NCI-H748 (cell line): ENCODE results near the gene TFAP2A.

ENCODE experiments used
- DNase-seq: peaks from one replicate; lab custom pipeline; 2025; ENCODE audit not compliant: unreplicated experiment; lab: John Stamatoyannopoulos, UW

The TFAP2A gene

DNA sequence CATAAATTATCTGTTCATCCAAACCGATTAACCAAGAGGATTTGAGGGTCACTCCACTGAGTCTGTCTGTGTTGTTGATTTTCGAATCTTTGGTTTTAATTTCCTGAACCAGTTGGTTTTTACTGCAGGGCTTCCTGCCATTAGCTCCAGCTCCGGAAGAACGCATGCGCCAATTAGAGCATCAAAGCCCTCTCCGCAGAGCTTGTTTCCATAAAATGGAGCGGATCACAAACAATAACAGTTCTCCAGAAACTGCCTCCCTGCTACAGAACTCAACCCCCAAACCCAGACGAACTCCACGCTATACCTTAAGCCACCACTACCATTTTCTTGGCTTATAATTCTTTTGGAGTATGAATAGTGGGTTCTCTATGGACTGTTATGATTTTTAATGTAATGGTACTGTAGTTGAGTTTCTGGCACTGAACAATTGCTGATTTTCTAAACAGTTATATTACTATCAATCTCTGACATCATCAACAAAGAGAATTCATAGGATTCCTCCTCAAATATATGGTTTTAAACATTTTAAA, 13.8 kb downstream of the TFAP2A start:
- no peak for DNase-seq

DNA sequence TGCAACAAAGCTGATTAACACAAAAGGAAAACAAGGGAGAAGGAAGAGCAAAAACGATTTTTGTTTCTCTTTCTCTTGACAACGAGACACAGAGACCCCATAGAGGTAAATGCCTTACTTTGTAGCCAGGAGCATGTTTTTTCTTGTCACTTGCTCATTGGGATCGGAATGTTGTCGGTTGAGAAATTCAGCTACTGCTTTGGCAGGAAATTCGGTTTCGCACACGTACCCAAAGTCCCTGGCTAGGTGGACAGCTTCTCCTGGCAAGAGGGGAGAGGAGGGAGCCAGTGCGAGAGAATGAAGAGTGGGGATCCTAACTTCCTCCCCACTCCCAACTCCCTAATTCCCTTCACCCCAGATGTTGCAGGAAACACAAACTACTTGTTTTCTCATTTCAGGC, 14.5 kb downstream of the TFAP2A start:
- no peak for DNase-seq

DNA sequence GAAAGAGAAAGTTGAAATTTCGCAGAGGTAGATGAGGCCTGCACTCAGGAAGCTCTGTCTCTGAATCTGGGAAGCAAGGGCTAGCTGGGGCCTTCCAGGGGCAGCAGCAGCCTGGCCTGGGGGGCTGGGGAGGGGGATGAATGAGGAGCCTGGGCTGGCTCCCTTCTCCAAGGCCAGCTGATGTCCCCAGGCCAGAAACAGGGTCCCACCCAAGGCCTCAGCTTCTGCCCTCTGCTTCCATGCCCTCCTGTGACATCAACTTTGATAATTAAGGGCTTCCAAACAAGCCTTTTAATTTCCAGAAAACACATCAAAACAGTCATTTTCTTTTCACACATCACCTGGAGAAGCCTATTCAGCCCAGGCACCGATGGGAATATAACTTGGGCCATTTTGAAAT, 15.4 kb downstream of the TFAP2A start:
- DNase-seq = no peak

DNA sequence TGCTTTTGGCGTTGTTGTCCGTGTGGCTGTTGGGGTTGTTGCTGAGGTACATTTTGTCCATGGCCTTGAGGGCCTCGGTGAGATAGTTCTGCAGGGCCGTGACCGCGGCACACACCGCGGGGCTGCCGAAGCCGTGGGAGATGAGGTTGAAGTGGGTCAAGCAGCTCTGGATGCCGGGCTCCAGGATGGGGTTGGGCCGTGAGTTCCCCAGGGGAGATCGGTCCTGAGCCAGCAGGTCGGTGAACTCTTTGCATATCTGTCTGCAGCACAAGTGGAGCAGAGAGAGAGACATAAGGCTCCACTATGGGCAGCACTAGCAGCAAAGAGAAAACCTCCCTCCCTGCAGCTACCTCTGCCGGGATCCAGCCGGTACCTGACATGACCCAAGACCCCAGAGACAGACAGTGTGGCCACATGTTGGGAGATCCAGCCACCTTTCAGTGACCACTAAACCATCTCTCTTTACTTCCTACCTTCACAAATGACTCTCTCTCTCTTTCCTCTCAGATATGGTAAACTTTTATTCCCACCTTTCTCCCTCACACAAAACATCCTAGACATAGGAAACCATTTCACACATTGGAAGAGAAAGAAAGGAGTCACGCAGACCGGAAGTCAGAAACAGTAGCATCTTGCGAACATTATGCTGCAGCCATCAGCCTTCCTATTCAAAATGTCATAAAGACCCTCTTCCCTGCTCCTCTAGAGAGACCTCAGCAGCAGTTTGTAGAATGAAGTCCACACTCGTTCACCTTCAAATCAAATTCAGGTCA, 16.2 kb downstream of the TFAP2A start:
- no peak for DNase-seq

DNA sequence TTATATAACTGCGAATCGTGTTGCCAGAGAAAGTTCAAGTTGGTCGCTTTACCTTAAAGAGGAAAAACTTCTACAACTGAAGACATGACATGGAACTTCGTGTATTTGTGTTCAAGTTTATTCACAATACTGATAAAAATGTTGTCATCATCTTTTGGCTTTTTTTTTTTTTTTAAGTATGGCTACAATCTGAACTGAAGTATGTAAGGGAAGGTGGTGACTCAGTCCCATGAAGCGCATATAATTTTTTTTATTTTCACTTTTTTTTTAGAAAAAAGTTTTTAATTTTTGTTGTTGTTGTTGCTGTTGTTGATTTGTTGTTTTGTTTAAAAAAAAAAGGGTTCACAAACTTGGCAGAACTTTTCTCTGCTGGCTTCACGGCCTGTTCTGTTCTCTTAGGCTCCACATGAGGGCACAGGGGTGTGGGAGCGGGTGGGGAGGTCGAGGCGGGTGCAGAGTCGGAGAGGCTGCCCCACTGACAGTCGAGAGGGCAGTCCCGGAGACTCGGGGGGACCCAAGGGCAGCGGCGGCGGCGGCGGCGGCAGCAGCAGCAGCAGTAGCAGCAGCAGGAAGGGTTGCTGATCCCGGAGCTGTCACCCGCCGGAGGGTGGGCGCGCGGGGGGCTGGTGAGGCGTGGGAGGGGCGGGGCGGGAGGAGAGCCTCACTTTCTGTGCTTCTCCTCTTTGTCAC, 17.0 kb downstream of the TFAP2A start:
- DNase-seq = no peak

DNA sequence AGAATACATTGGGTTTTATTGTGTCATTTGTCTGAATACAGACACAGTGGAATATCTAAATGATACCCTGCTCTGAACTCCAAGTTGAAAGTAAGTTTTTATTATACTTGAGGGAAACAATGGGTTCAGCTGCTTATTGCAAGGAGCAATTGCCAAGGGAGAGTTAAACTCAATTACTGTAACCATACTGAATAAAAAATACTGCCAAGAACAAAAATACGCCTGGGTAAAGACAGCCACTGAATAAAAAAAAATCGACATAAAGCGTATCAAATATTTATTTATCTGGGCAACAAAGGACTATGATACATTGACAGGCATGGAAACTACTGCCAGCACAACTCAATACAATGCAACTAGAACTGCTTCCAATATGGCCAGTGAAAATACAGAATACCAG, 18.1 kb downstream of the TFAP2A start:
- DNase-seq = no peak

DNA sequence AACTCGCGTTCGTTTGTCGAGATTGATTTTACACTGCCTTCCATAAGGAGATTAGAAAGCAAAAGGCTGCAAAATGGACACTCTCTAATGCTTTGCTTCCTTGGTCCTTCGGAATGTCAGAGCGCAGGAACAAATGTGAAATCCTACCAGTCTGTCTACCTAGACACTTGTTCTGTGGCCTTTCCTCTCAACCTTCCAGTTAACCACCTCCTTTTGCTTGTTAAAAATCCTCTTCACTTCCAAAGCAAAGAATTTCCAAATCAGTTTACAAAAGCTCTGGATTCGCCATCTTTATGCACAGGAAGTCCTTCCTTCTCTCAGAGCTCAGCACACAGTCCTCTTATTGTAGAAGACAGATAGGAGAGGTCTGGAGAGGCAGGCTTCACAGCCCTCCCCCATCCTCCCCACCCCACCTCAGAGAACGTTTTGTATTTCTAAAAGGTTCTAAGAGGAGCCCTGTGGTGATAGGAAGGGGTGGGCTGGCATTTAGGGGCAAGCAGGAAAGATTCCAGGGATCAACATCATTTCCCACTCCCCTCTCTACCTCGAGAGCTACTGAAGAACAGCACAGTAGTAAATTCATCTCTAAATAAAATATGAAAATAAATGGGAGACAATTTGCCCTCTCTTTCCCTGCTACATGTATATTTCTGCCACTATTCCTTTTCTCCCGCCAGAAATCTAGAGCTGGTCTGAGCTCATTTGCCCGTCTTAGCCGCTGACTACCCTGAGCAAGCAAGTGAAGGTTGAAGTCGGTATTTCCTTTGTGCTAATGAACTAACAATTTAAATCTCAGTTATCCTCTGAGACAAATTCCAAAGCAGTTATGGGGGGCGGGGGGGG, 18.9 kb downstream of the TFAP2A start:
- DNase-seq = peak; percentile 37

DNA sequence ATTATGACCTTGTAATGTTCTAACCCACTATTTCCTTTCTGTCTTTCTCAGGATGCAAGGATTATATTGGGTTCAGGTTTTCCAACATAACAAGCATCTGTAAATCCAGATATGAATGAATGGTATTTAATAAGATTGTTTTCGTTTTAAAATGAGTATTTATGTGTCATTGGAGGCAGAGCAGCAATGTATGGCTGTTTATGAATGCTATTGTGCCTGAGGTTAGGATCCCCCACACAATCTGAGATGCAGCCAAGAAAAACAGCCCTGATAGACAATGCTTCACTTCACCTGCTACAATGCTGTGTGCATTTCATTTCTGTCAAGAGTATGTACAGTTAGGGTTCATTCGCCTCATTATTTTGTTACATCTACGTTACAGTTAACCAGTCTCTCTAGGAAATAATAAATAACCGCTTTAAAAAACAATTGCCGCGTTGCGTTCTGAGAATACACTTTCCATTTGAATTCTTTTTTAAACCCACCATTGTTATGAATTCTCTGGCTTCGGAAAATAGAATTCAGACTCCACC, 19.6 kb downstream of the TFAP2A start:
- DNase-seq = peak; percentile 37

DNA sequence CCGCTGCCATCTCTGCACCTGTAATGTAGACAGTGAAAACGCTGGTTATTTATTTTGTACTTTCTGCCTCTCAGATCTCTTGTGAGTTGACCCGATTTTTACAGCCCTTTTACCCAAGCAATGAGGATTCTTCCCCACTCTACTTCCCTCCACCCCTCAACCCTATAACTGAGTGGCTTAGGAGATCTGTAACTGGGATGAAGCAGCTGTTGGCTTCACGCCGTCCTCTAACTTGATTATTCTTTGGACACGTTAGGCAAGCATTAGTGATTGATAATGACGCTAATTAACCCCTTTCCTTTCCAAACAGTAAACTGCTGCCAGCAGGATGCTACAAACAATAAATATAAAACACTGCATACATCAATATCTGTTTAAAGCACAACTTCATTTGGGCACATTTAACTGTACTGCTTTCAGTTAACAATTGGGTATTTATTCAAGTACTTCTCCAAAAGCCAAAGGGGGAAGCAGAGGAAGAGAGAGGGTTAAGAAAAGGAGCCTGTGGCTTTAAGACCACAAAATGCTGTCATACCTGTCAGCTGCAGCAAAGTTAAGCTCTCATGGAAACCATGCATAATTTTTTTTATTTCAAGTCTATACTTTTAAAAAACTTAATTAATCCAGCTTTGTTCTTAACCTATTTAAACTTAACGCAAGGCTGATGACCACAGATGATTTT, 21.2 kb downstream of the TFAP2A start:
- DNase-seq = peak; percentile 86

DNA sequence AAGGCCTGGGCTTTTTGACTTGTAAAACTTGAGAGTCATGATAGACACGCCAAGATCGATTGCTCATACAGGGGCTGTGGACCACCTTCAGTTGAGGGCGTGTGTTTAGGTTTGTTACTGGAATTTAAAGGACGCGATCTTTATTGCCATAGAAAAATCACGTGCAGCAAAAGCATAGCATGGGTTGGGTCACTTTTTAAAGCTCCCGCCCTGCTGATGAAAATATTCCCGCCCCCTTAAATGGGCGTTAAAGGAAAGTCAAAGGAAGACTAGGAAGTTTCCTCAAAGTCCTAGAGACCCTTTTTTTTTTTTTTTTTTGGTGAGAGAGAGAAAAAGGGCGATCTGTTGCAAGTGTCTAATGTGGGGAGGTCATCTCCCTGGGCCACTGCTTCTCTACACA, 23.1 kb downstream of the TFAP2A start:
- DNase-seq = no peak

DNA sequence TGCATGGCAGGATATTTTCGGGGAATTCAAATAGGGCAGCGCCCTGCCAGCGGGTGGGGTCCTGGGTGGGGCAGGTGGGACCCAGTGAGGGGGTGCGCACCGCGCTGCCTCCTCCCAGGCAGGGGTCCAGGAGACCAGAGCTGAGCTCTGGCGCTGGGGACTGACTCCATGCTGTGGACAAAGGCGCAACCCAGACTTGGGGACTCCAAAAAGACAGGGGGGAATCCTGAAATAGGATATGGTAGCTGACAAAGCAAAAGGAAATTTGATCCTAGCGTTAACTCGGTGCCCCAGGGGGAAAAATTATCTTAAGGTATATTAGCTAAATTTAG, 23.6 kb downstream of the TFAP2A start:
- peak; percentile 66 for DNase-seq

DNA sequence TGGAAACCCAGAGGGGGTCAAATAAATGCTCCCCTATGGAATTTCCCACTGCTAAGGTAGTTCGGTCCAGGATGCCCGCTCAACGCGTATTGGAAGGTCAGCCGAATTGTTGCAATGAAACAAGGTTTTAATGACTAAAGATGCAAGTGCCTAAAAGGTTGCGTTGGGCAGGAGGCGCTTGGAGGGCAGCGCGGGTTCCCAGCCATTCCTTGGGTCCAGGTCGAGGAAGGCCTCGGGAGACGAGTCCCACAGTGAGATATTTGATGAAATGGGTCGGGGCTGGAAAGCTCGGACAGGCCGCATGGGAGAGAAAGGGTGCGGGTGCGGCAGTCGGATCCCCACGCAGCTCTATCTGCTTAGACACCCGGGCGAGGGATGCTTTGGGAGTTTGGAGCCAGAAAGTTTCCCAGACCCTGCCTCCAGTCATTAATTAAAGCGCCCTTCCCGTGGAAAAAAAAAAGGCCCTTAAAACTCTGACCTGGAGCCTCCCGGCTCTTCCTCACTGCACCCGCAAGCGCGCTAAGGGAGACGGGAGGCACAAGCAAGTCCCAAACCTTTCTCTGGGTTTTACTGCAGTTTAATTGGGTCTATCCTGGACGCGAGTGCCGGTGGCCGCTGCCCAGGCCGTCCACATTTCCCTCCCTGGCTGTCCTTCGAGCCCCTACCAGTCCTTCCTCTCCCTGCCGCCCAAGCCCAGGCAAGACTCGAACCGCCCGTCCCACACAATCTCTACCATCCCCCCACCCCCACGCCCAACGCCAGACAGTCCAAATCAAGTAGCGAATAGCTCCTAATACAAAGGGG, 24.2 kb downstream of the TFAP2A start:
- no peak for DNase-seq

DNA sequence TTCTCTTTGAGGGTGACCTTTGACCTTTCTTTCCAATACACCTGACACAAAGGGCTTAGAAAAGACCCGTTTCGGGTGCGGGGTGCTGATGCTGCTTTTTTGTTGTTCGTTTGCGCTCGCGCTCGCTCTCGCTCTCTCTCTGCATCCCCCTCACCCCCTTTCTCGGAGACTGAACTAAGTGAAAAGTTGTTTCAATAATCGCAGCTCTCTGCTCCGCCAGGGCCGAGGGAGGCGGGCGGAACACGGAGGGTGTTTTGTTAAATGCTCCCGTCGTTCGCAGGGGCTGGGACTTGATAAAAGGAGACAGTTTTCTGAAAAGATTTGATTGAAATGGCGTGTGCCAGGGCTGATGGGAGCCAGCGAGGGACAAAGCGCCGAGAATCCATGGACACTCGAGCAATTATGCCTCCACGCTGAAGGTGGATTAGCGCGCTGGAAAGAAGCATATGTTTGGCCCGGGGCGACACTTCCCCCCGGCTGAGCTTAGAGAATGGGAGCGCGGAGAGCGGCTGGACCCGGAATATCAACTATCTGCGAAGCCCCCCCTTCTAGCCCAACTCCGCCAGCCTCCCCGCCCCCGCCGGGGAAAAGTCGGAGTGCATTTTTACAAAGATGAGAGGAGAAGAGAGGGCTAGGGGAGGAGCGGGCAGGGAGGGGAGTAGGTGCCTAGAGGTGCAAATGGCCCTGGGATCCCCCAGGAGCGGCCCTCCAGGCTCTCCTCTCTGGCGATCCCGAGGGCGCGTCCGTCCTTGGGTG, 25.0 kb downstream of the TFAP2A start:
- no peak for DNase-seq

DNA sequence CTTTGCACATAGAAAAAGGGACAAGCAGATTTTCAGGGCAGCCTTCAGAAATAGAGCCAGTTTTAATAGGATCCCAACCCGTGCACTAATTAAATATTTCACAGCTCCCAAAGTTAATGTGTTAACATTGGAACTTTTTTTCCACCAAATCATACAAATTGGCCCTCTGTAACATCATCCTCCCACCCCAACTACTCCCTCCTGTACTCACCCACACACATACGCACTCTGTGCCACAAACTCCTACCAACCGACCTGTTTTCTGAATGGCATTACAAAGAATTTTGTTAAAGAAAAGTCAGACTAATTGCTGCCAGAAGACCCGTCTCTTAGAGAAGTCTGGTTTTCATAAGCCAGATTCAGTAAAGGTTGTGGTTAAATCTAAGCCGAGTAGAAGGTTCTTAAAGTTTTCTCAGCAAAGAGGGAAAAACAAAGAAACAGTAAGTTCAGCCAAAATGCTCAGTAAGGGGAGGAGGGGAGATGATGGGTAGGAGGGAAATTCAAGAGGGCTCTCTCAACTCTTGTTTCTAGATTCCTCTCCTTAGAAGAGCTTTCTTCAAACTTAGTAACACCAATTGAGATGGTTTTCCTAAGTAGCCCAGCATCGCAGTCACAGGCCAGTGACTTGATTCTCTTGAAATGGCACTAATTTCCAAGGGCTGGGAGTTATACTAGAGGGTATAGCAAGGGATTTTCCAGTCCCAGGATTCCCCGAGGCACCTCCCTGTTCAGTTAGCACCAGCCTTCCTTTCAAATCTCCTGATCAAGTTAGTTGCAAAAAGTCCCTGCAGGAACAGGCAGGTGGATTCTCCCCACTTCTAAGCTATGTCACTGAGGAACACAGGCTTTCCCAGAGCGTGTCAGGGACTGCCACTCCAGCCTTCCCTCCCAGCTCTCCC, 27.9 kb downstream of the TFAP2A start:
- DNase-seq = no peak

DNA sequence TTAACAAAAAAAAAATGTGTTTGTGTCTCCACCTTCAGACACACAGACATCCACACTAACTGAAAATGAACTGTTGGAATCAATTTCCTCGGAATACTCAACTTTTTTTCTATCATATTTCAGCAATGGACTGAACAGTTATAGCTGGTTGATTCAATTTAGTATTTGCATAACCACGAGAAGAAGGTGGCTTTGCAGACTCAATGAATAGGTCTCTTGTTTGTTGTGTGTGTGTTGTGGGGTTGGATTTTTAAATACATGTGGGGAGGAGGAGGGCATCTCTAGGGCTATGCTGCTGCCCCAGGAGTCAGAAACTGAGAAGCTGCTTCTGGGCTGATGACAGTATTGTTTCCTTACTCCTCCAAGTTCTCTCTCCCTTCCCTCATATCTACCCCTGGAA, 28.7 kb downstream of the TFAP2A start:
- DNase-seq = no peak

DNA sequence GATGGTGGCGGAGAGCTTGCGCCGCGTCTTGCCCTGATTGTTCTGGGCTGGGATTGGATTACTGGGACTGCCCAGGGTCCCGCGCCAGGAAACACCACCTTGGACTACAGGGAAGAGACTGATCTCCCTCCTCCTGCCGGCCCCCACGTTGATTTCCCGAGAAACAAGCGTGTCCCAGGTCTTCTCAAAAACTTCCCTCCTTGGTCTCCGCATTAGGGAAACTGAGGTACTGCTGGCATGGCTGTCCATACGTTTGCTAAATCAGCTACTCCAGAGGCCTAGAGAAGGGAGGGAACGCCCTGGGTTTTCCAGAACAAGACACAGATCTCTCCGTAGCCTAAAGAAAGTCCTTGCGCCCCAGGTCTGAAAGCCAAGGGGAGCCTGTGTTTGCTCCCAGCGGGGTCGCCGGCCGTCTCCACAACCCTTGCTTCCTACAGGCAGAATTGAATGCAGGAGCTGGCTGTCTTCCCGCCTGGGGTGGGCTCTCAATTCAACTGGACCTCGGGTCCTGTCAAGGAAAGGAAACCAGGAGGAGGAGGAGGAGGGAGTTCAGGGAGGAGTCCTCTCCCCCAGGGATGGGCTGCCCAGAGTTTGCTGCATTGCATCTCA, 29.2 kb downstream of the TFAP2A start:
- no peak for DNase-seq

DNA sequence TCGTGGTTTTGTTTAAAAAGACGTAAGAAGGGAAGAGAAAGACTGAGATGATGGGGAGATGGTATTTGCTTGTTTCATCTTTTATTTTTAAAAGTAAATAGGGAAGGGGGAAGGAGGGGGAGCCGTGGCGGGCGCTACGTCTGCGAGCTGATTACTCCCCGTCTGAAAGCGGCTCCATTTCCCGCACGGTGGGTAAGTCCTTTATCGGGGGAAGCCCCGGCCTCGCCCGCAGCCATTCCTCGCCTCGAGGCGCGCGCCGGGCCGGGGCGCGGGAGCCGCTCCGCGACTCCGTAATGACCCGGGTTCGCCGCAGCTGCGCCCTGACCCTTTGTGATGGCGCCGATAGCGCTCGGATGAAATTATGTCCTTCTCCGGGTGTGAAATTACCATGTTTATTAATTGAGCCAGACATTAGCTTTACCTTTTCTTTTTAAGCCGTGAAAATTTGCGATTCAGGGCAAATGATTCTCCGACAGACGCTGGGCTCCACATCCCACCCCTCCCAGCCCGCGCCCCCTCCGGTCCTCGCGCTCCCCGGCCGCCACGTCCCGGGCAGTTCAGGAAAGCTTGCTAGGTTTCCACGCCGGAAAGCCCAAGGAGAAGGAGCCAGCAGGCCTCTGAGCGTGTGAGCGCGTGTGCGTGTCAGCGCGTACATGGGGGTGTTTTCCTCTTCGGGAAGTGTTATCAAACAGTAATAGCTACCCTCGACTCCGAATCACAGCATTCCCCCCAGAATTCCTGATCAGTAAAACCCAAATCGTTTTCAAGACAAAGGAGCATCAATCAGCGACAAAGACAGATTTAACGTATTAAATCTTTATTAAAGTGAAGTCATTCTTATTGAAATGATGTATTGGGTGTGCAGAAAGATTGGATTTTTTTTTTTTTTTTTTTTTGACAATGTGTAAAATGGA, 30.0 kb downstream of the TFAP2A start:
- no peak for DNase-seq
